Panc1 (cell line): ENCODE data around the gene DPM2.

ENCODE experiments used
- CTCF ChIP-seq: fragments of 450-650 bp; IDR thresholded peaks from 2 replicates; pipeline ENCODE4 v1.5.1; 2017; ENCODE audit warnings: mild to moderate bottlenecking
- POLR2AphosphoS5 ChIP-seq: IDR thresholded peaks from 2 replicates; pipeline ENCODE4 v1.6.1; 2012; ENCODE audit warnings: mild to moderate bottlenecking, low read depth, low read length, moderate library complexity
- REST ChIP-seq, 2 experiments: IDR thresholded peaks; 2 replicates each; pipeline ENCODE4 v1.6.1; 2011 to 2012; ENCODE audit warnings: low read depth in 2 of 2, control low read depth in 1 of 2, low read length in 1 of 2, mild to moderate bottlenecking in 1 of 2, moderate library complexity in 1 of 2; ENCODE audit not compliant: insufficient read depth in 1 of 2
- SIN3A ChIP-seq: IDR thresholded peaks from 2 replicates; pipeline ENCODE4 v1.6.1; 2012; ENCODE audit warnings: low read depth, mild to moderate bottlenecking, low read length, moderate library complexity, borderline replicate concordance; ENCODE audit not compliant: insufficient read depth
- TCF7L2 ChIP-seq: IDR thresholded peaks from 2 replicates; pipeline ENCODE4 v1.6.1; 2011; ENCODE audit warnings: mild to moderate bottlenecking, low read depth, low read length, inconsistent platforms

GRCh38 chr9:127974769-127975261 lies 37.2 kb upstream of the DPM2 start:
- TF ChIP-seq CTCF (no peak), SIN3A (no peak), POLR2AphosphoS5 (no peak), REST (IDR thresholded peaks at IDR 0.05; ENCODE audit: insufficient read depth in 1 of 2, low read depth in 2 of 2, low read length in 1 of 2) (no peak), TCF7L2 (no peak)
